ENCODE measurements around the gene ROM1. TPM values are rescaled to one million over a fixed set of nuclear protein-coding genes. Genes with fewer than 3 reads are reported as not detected.

Gene ROM1
- total RNA-seq, 2 experiments from 2014 or later, result 0.79 to 1.1 TPM

GRCh38 chr11:62603072-62603408, 10.0 kb upstream of the ROM1 start:
- Mint-ChIP-seq H3K36me3 (ENCODE audit: low read depth) (peaks cover 66% of the 10 kb centered on the region), H3K27ac (no peak overlapping the region), H3K9me3 (no peaks in the 10 kb centered on the region), H3K4me3 (peak overlapping the region; percentile 0), H3K4me1 (ENCODE audit: low read depth) (peaks cover 42% of the 10 kb centered on the region), H3K27me3 (no peaks in the 10 kb centered on the region)
- DNase-seq (no peak), ATAC-seq (no peak)
- ChIA-PET POLR2A (interaction anchor here (0.6 to 2.4 kb wide), 8 partner anchors 8 to 121 kb away, joined by 3 to 24 read pairs (median 5); partner anchors contain the start of genes B3GAT3, C11orf98, CSKMT and TUT1), CTCF (interaction anchor here (0.8 to 1.4 kb wide), 5 partner anchors 8 to 60 kb away, joined by 3 to 5 read pairs (median 3); partner anchors contain the start of gene TUT1)
- intact Hi-C loops (cut with micrococcal nuclease), result no loop called here
- no peak for TF ChIP-seq CTCF (IDR thresholded peaks at IDR 0.05)

GRCh38 chr11:62603776-62604299, 9.2 kb upstream of the ROM1 start:
- no peak for ATAC-seq
- Mint-ChIP-seq H3K4me1 (ENCODE audit: low read depth) (peaks cover 42% of the 10 kb centered on the region), H3K27me3 (no peaks in the 10 kb centered on the region), H3K36me3 (ENCODE audit: low read depth) (peaks cover 65% of the 10 kb centered on the region), H3K27ac (no peak overlapping the region), H3K9me3 (no peaks in the 10 kb centered on the region), H3K4me3 (no peak overlapping the region)
- intact Hi-C loops (cut with micrococcal nuclease), result no loop called here
- ChIA-PET CTCF (interaction anchor here (1.1 to 1.4 kb wide), 4 partner anchors 8 to 179 kb away, joined by 3 to 4 read pairs (median 3); no protein-coding TSS in a partner anchor), POLR2A (interaction anchor here (0.8 to 2.4 kb wide), 9 partner anchors 8 to 120 kb away, joined by 3 to 24 read pairs (median 5); partner anchors contain the start of genes C11orf98, CSKMT, LBHD1 and TUT1)
- no peak for TF ChIP-seq CTCF (IDR thresholded peaks at IDR 0.05)
- no peak for DNase-seq

- CTCF ChIA-PET, result interaction anchor here (1.1 kb wide), 1 partner anchor 180 kb away, joined by 3 read pairs; no protein-coding TSS in a partner anchor
- Mint-ChIP-seq H3K36me3 (ENCODE audit: low read depth) (peaks cover 66% of the 10 kb centered on the region), H3K4me1 (ENCODE audit: low read depth) (peaks cover 43% of the 10 kb centered on the region), H3K27ac (no peak overlapping the region), H3K4me3 (no peak overlapping the region), H3K27me3 (no peaks in the 10 kb centered on the region), H3K9me3 (no peaks in the 10 kb centered on the region)
- intact Hi-C loops (cut with micrococcal nuclease), result no loop called here
- ATAC-seq (no peak), DNase-seq (no peak)
- POLR2A ChIA-PET, result interaction anchor here (0.8 to 2.4 kb wide), 8 partner anchors 9 to 75 kb away, joined by 3 to 24 read pairs (median 5); partner anchors contain the start of genes C11orf98, CSKMT, LBHD1 and TUT1
- no peak for TF ChIP-seq CTCF (IDR thresholded peaks at IDR 0.05)
Measured at GRCh38 chr11:62604460-62605120, 8.5 kb upstream of the ROM1 start.

- H3K27ac Mint-ChIP-seq, result no peak overlapping the region
- no peaks in the 10 kb centered on the region for H3K27me3 Mint-ChIP-seq
- H3K4me1 Mint-ChIP-seq (ENCODE audit: low read depth), result peaks cover 43% of the 10 kb centered on the region
- DNase-seq, result no peak
- intact Hi-C loops (cut with micrococcal nuclease), result no loop called here
- H3K9me3 Mint-ChIP-seq, result no peaks in the 10 kb centered on the region
- ChIA-PET POLR2A (interaction anchor here (0.9 to 1.8 kb wide), 5 partner anchors 12 to 74 kb away, joined by 3 to 5 read pairs (median 4); partner anchors contain the start of genes TUT1 and UBXN1), CTCF (interaction anchor here (1.2 kb wide), 1 partner anchor 14 kb away, joined by 3 read pairs; the partner anchor contains the start of gene TUT1)
- peaks cover 64% of the 10 kb centered on the region for H3K36me3 Mint-ChIP-seq (ENCODE audit: low read depth)
- no peak for ATAC-seq
- TF ChIP-seq CTCF (IDR thresholded peaks at IDR 0.05), result no peak
- no peak overlapping the region for H3K4me3 Mint-ChIP-seq
Measured at GRCh38 chr11:62605467-62605866, 7.6 kb upstream of the ROM1 start.

- H3K4me1 Mint-ChIP-seq (ENCODE audit: low read depth), result peaks cover 46% of the 10 kb centered on the region
- no peaks in the 10 kb centered on the region for H3K27me3 Mint-ChIP-seq
- H3K27ac Mint-ChIP-seq, result no peak overlapping the region
- DNase-seq (no peak), ATAC-seq (no peak)
- no peak overlapping the region for H3K4me3 Mint-ChIP-seq
- POLR2A ChIA-PET, result interaction anchor here (0.9 to 1.8 kb wide), 4 partner anchors 12 to 73 kb away, joined by 3 to 5 read pairs (median 4); partner anchors contain the start of genes TUT1 and UBXN1
- H3K9me3 Mint-ChIP-seq, result no peaks in the 10 kb centered on the region
- no peak for TF ChIP-seq CTCF (IDR thresholded peaks at IDR 0.05)
- CTCF ChIA-PET, result interaction anchor here (1.2 kb wide), 1 partner anchor 14 kb away, joined by 3 read pairs; the partner anchor contains the start of gene TUT1
- H3K36me3 Mint-ChIP-seq (ENCODE audit: low read depth), result peaks cover 62% of the 10 kb centered on the region
- intact Hi-C loops (cut with micrococcal nuclease), result no loop called here
Measured at GRCh38 chr11:62605902-62606301, 7.2 kb upstream of the ROM1 start.
